Measurements from ENCODE around the gene IGFALS.

IGFALS gene

GRCh38 chr16:1766231-1766630, 27.3 kb downstream of the IGFALS start:
- Histone ChIP-seq H2BK12ac (ENCODE audit: low read length in 2 of 2) (no peak overlapping the region), H3K4me1 (ENCODE audit: control insufficient read depth, insufficient read depth, low read depth, low read length) (peaks cover 32% of the 10 kb centered on the region), H3K27me3 (ENCODE audit: control insufficient read depth in 1 of 2, insufficient read depth in 1 of 2, low read length in 2 of 2) (no peaks in the 10 kb centered on the region), H3K18ac (ENCODE audit: low read depth in 1 of 2, low read length in 2 of 2) (no peak overlapping the region), H4K91ac (ENCODE audit: low read length) (no peak overlapping the region), H3K14ac (ENCODE audit: low read length in 2 of 2) (no peak overlapping the region), H3K4me2 (ENCODE audit: low read length, poor library complexity, severe bottlenecking) (no peak overlapping the region), H2AK5ac (ENCODE audit: low read length, severe bottlenecking) (no peak overlapping the region), H3K4ac (ENCODE audit: low read depth in 1 of 2, low read length in 2 of 2) (no peak overlapping the region), H2AFZ (ENCODE audit: low read depth, low read length) (no peak overlapping the region), H3K27ac (ENCODE audit: low read length, poor library complexity, severe bottlenecking) (no peak overlapping the region), H2BK120ac (ENCODE audit: low read depth, low read length) (no peak overlapping the region), H2BK5ac (ENCODE audit: low read depth, low read length, poor library complexity, severe bottlenecking) (no peak overlapping the region), H3K36me3 (ENCODE audit: control insufficient read depth in 1 of 2, insufficient read depth in 2 of 2, low read depth in 1 of 2, low read length in 2 of 2) (peaks cover 65 to 96% of the 10 kb centered on the region in 2 experiments), H4K8ac (ENCODE audit: low read length) (no peak overlapping the region), H3K9me3 (ENCODE audit: control insufficient read depth, low read length) (no peaks in the 10 kb centered on the region), H3K23ac (ENCODE audit: low read length in 2 of 2) (no peak overlapping the region), H3K79me1 (replicated peaks; ENCODE audit: low read length, poor library complexity, severe bottlenecking) (peaks cover 15% of the 10 kb centered on the region), H3K4me3 (ENCODE audit: insufficient read depth in 1 of 2, low read depth in 1 of 2, low read length in 2 of 2) (no peak overlapping the region), H2BK15ac (ENCODE audit: low read depth, poor library complexity, severe bottlenecking) (no peak overlapping the region), H3K9ac (ENCODE audit: low read length) (no peak overlapping the region)
- no peak for DNase-seq
- WGBS = 97% methylated on average over 19 of the region's 19 CpGs

GRCh38 chr16:1765826-1766225, 27.7 kb downstream of the IGFALS start:
- Histone ChIP-seq H2BK15ac (ENCODE audit: low read depth, poor library complexity, severe bottlenecking) (no peak overlapping the region), H3K27ac (ENCODE audit: low read length, poor library complexity, severe bottlenecking) (no peak overlapping the region), H3K79me1 (replicated peaks; ENCODE audit: low read length, poor library complexity, severe bottlenecking) (peaks cover 15% of the 10 kb centered on the region), H2AFZ (ENCODE audit: low read depth, low read length) (no peak overlapping the region), H3K23ac (ENCODE audit: low read length in 2 of 2) (no peak overlapping the region), H2BK5ac (ENCODE audit: low read depth, low read length, poor library complexity, severe bottlenecking) (no peak overlapping the region), H4K91ac (ENCODE audit: low read length) (no peak overlapping the region), H2BK120ac (ENCODE audit: low read depth, low read length) (no peak overlapping the region), H3K4me2 (ENCODE audit: low read length, poor library complexity, severe bottlenecking) (no peak overlapping the region), H2BK12ac (ENCODE audit: low read length in 2 of 2) (no peak overlapping the region), H3K18ac (ENCODE audit: low read depth in 1 of 2, low read length in 2 of 2) (no peak overlapping the region), H3K4me3 (ENCODE audit: insufficient read depth in 1 of 2, low read depth in 1 of 2, low read length in 2 of 2) (no peak overlapping the region), H3K4ac (ENCODE audit: low read depth in 1 of 2, low read length in 2 of 2) (no peak overlapping the region), H2AK5ac (ENCODE audit: low read length, severe bottlenecking) (no peak overlapping the region), H3K4me1 (ENCODE audit: control insufficient read depth, insufficient read depth, low read depth, low read length) (peaks cover 29% of the 10 kb centered on the region), H3K27me3 (ENCODE audit: control insufficient read depth in 1 of 2, insufficient read depth in 1 of 2, low read length in 2 of 2) (no peaks in the 10 kb centered on the region), H3K36me3 (ENCODE audit: control insufficient read depth in 1 of 2, insufficient read depth in 2 of 2, low read depth in 1 of 2, low read length in 2 of 2) (peaks cover 68 to 100% of the 10 kb centered on the region in 2 experiments), H3K9ac (ENCODE audit: low read length) (no peak overlapping the region), H3K9me3 (ENCODE audit: control insufficient read depth, low read length) (no peaks in the 10 kb centered on the region), H3K14ac (ENCODE audit: low read length in 2 of 2) (no peak overlapping the region), H4K8ac (ENCODE audit: low read length) (no peak overlapping the region)
- no peak for DNase-seq
- WGBS = 93% methylated on average over 21 of the region's 22 CpGs

- Histone ChIP-seq H3K4me3 (ENCODE audit: insufficient read depth in 1 of 2, low read depth in 1 of 2, low read length in 2 of 2) (no peak overlapping the region), H4K91ac (ENCODE audit: low read length) (no peak overlapping the region), H2BK5ac (ENCODE audit: low read depth, low read length, poor library complexity, severe bottlenecking) (no peak overlapping the region), H2AK5ac (ENCODE audit: low read length, severe bottlenecking) (no peak overlapping the region), H3K27ac (ENCODE audit: low read length, poor library complexity, severe bottlenecking) (no peak overlapping the region), H2AFZ (ENCODE audit: low read depth, low read length) (no peak overlapping the region), H4K8ac (ENCODE audit: low read length) (no peak overlapping the region), H2BK12ac (ENCODE audit: low read length in 2 of 2) (no peak overlapping the region), H3K4me1 (ENCODE audit: control insufficient read depth, insufficient read depth, low read depth, low read length) (peaks cover 21% of the 10 kb centered on the region), H2BK15ac (ENCODE audit: low read depth, poor library complexity, severe bottlenecking) (no peak overlapping the region), H3K23ac (ENCODE audit: low read length in 2 of 2) (no peak overlapping the region), H3K27me3 (ENCODE audit: control insufficient read depth in 1 of 2, insufficient read depth in 1 of 2, low read length in 2 of 2) (no peaks in the 10 kb centered on the region), H3K36me3 (ENCODE audit: control insufficient read depth in 1 of 2, insufficient read depth in 2 of 2, low read depth in 1 of 2, low read length in 2 of 2) (peaks cover 77 to 100% of the 10 kb centered on the region in 2 experiments), H2BK120ac (ENCODE audit: low read depth, low read length) (no peak overlapping the region), H3K4me2 (ENCODE audit: low read length, poor library complexity, severe bottlenecking) (no peak overlapping the region), H3K14ac (ENCODE audit: low read length in 2 of 2) (no peak overlapping the region), H3K4ac (ENCODE audit: low read depth in 1 of 2, low read length in 2 of 2) (no peak overlapping the region), H3K9me3 (ENCODE audit: control insufficient read depth, low read length) (no peaks in the 10 kb centered on the region), H3K18ac (ENCODE audit: low read depth in 1 of 2, low read length in 2 of 2) (no peak overlapping the region), H3K9ac (ENCODE audit: low read length) (no peak overlapping the region), H3K79me1 (replicated peaks; ENCODE audit: low read length, poor library complexity, severe bottlenecking) (peaks cover 11% of the 10 kb centered on the region)
- DNase-seq = no peak
- 97% methylated on average over 21 of the region's 21 CpGs for WGBS
Measured at GRCh38 chr16:1764971-1765370, 28.5 kb downstream of the IGFALS start.

GRCh38 chr16:1763521-1764511, 29.7 kb downstream of the IGFALS start:
- no peak overlapping the region for H2BK5ac ChIP-seq (ENCODE audit: low read depth, low read length, poor library complexity, severe bottlenecking)
- peaks cover 16% of the 10 kb centered on the region for H3K4me1 ChIP-seq (ENCODE audit: control insufficient read depth, insufficient read depth, low read depth, low read length)
- H3K4me3 ChIP-seq (ENCODE audit: insufficient read depth in 1 of 2, low read depth in 1 of 2, low read length in 2 of 2) = no peak overlapping the region
- H3K14ac ChIP-seq (ENCODE audit: low read length in 2 of 2) = no peak overlapping the region
- H3K4me2 ChIP-seq (ENCODE audit: low read length, poor library complexity, severe bottlenecking) = no peak overlapping the region
- H3K9ac ChIP-seq (ENCODE audit: low read length) = no peak overlapping the region
- no peak overlapping the region for H2BK12ac ChIP-seq (ENCODE audit: low read length in 2 of 2)
- DNase-seq = peak; percentile 33
- H3K23ac ChIP-seq (ENCODE audit: low read length in 2 of 2) = no peak overlapping the region
- H2BK120ac ChIP-seq (ENCODE audit: low read depth, low read length) = no peak overlapping the region
- no peak overlapping the region for H2BK15ac ChIP-seq (ENCODE audit: low read depth, poor library complexity, severe bottlenecking)
- no peak overlapping the region for H2AK5ac ChIP-seq (ENCODE audit: low read length, severe bottlenecking)
- no peak overlapping the region for H4K8ac ChIP-seq (ENCODE audit: low read length)
- H3K79me1 ChIP-seq (replicated peaks; ENCODE audit: low read length, poor library complexity, severe bottlenecking) = peaks cover 14% of the 10 kb centered on the region
- H2AFZ ChIP-seq (ENCODE audit: low read depth, low read length) = no peak overlapping the region
- H3K4ac ChIP-seq (ENCODE audit: low read depth in 1 of 2, low read length in 2 of 2) = no peak overlapping the region
- H3K18ac ChIP-seq (ENCODE audit: low read depth in 1 of 2, low read length in 2 of 2) = no peak overlapping the region
- 71% methylated on average over 72 of the region's 81 CpGs for WGBS
- H3K9me3 ChIP-seq (ENCODE audit: control insufficient read depth, low read length) = no peaks in the 10 kb centered on the region
- H3K36me3 ChIP-seq (ENCODE audit: control insufficient read depth in 1 of 2, insufficient read depth in 2 of 2, low read depth in 1 of 2, low read length in 2 of 2) = peaks cover 83 to 100% of the 10 kb centered on the region in 2 experiments
- H3K27me3 ChIP-seq (ENCODE audit: control insufficient read depth in 1 of 2, insufficient read depth in 1 of 2, low read length in 2 of 2) = no peaks in the 10 kb centered on the region
- H3K27ac ChIP-seq (ENCODE audit: low read length, poor library complexity, severe bottlenecking) = no peak overlapping the region
- no peak overlapping the region for H4K91ac ChIP-seq (ENCODE audit: low read length)

Measured in mesenchymal stem cell (in vitro differentiated cells and primary cell).